DOHH2 (cell line): ENCODE data around the gene GALNT2.

Experiments used
- H3F3A ChIP-seq: fragments of 200-600 bp; sonication (generic), shearing (Covaris generic); 2 replicates; pipeline ENCODE4 v1.6.0; 2016; ENCODE audit warnings: antibody characterized with exemption, mild to moderate bottlenecking; ENCODE audit not compliant: control insufficient read depth, insufficient read depth
- H3K27ac ChIP-seq: fragments of 200-600 bp; sonication (generic); 2 replicates; pipeline ENCODE4 v1.5.1; 2014; ENCODE audit warnings: low read depth, mild to moderate bottlenecking, low read length, moderate library complexity
- H3K27me3 ChIP-seq: fragments of 200-600 bp; sonication (generic); 2 replicates; pipeline ENCODE4 v1.6.1; 2014; ENCODE audit warnings: mild to moderate bottlenecking, low read length, mixed read lengths; ENCODE audit not compliant: control insufficient read depth
- H3K36me3 ChIP-seq: fragments of 200-600 bp; sonication (generic); 2 replicates; pipeline ENCODE4 v1.6.1; 2014; ENCODE audit warnings: mild to moderate bottlenecking, low read length, moderate library complexity, mixed read lengths; ENCODE audit not compliant: control insufficient read depth
- H3K4me1 ChIP-seq: fragments of 200-600 bp; sonication (generic); 2 replicates; pipeline ENCODE4 v1.6.1; 2014; ENCODE audit warnings: mild to moderate bottlenecking, low read length, mixed read lengths; ENCODE audit not compliant: control insufficient read depth
- H3K4me2 ChIP-seq: fragments of 200-600 bp; sonication (generic); 2 replicates; pipeline ENCODE4 v1.6.0; 2014; ENCODE audit warnings: mild to moderate bottlenecking, low read length, moderate library complexity
- H3K4me3 ChIP-seq: fragments of 200-600 bp; sonication (generic); 2 replicates; pipeline ENCODE4 v1.5.1; 2014; ENCODE audit warnings: mild to moderate bottlenecking, low read length, mixed read lengths
- H3K79me2 ChIP-seq: fragments of 200-600 bp; sonication (generic); 2 replicates; pipeline ENCODE4 v1.6.1; 2014; ENCODE audit warnings: mild to moderate bottlenecking, low read length, mixed read lengths; ENCODE audit not compliant: control insufficient read depth
- H3K9me2 ChIP-seq: fragments of 200-600 bp; sonication (generic); replicated peaks from 2 replicates; pipeline ENCODE4 v1.6.1; 2014; ENCODE audit warnings: mild to moderate bottlenecking, low read length, mixed read lengths; ENCODE audit not compliant: control insufficient read depth
- H3K9me3 ChIP-seq: fragments of 200-600 bp; sonication (generic); 2 replicates; pipeline ENCODE4 v1.6.1; 2014; ENCODE audit warnings: antibody characterized with exemption, low read length, mixed read lengths; ENCODE audit not compliant: control insufficient read depth, insufficient read depth
- H4K20me1 ChIP-seq: fragments of 200-600 bp; sonication (generic); 2 replicates; pipeline ENCODE4 v1.6.0; 2014; ENCODE audit warnings: low read depth, mild to moderate bottlenecking, antibody characterized with exemption, low read length, moderate library complexity; ENCODE audit not compliant: control insufficient read depth, insufficient read depth
- EZH2phosphoT487 ChIP-seq: fragments of 200-600 bp; sonication (generic); IDR thresholded peaks from 2 replicates; pipeline ENCODE4 v1.6.1; 2017; ENCODE audit warnings: borderline replicate concordance, mild to moderate bottlenecking, antibody characterized with exemption, low read length, moderate library complexity, mixed read lengths
- TF ChIP-seq, protein P1 (sequence below): fragments of 200-600 bp; sonication (generic); IDR thresholded peaks from one replicate; pipeline ENCODE4 v1.5.1; 2014; ENCODE audit warnings: antibody characterized with exemption, mild to moderate bottlenecking, low read depth, low read length; ENCODE audit not compliant: poor library complexity, severe bottlenecking

The GALNT2 gene

DNA sequence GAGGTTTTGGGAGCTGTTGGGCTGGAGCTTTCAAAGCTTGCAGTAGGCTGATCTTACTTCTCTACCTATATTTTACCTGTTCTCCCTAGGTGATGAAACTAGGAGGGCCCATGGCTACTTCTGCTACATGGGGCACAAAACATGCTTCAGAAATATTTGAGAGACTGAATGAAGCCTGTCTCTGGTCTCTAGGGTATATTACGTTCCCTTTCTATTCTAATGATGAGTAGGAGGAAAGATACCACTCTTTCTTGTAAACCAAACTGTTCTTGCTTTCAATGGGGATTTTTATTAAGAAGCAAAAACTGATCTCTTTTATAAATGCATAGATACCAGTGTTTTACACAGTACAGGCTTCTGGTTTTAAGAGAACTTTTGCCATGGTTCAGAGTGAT is 103.1 kb downstream of the GALNT2 start:
- Histone ChIP-seq H3K9me2 (no peaks in the 10 kb centered on the region), H3F3A (no peaks in the 10 kb centered on the region), H3K4me2 (no peak overlapping the region), H3K79me2 (peaks cover 51% of the 10 kb centered on the region), H3K27me3 (no peaks in the 10 kb centered on the region), H3K36me3 (no peaks in the 10 kb centered on the region), H3K9me3 (no peaks in the 10 kb centered on the region; the same call in 1 of the 2 replicates), H3K4me3 (no peak overlapping the region), H3K27ac (no peak overlapping the region), H3K4me1 (peaks cover 40% of the 10 kb centered on the region), H4K20me1 (no peaks in the 10 kb centered on the region)
- TF ChIP-seq, protein P1, sequence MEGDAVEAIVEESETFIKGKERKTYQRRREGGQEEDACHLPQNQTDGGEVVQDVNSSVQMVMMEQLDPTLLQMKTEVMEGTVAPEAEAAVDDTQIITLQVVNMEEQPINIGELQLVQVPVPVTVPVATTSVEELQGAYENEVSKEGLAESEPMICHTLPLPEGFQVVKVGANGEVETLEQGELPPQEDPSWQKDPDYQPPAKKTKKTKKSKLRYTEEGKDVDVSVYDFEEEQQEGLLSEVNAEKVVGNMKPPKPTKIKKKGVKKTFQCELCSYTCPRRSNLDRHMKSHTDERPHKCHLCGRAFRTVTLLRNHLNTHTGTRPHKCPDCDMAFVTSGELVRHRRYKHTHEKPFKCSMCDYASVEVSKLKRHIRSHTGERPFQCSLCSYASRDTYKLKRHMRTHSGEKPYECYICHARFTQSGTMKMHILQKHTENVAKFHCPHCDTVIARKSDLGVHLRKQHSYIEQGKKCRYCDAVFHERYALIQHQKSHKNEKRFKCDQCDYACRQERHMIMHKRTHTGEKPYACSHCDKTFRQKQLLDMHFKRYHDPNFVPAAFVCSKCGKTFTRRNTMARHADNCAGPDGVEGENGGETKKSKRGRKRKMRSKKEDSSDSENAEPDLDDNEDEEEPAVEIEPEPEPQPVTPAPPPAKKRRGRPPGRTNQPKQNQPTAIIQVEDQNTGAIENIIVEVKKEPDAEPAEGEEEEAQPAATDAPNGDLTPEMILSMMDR, result no peak
- TF ChIP-seq EZH2phosphoT487, result no peak

DNA sequence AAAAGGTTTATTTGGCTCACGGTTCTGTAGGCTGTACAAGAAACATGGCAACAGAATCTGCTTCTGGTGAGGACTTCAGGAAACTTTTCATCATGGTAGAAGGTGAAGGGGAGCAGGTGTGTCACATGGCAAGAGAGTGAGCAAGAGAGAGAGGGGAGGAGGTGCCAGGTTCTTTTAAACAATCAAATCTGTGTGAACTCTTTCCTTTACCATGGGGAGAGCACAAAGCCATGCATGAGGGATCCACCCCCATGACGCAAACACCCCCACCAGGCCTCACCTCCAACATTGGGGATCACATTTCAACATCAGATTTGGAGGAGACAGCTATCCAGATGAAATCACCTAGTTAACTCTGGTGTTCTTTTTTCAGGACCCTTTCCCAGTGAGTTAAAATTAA is 103.6 kb downstream of the GALNT2 start:
- Histone ChIP-seq H3K4me2 (no peak overlapping the region), H3K4me1 (peaks cover 42% of the 10 kb centered on the region), H3K4me3 (no peak overlapping the region), H3K9me3 (no peaks in the 10 kb centered on the region; the same call in 1 of the 2 replicates), H3K36me3 (no peaks in the 10 kb centered on the region), H3K9me2 (no peaks in the 10 kb centered on the region), H4K20me1 (no peaks in the 10 kb centered on the region), H3K79me2 (peaks cover 50% of the 10 kb centered on the region), H3F3A (no peaks in the 10 kb centered on the region), H3K27me3 (no peaks in the 10 kb centered on the region), H3K27ac (no peak overlapping the region)
- TF ChIP-seq, protein P1, result no peak
- TF ChIP-seq EZH2phosphoT487, result no peak

DNA sequence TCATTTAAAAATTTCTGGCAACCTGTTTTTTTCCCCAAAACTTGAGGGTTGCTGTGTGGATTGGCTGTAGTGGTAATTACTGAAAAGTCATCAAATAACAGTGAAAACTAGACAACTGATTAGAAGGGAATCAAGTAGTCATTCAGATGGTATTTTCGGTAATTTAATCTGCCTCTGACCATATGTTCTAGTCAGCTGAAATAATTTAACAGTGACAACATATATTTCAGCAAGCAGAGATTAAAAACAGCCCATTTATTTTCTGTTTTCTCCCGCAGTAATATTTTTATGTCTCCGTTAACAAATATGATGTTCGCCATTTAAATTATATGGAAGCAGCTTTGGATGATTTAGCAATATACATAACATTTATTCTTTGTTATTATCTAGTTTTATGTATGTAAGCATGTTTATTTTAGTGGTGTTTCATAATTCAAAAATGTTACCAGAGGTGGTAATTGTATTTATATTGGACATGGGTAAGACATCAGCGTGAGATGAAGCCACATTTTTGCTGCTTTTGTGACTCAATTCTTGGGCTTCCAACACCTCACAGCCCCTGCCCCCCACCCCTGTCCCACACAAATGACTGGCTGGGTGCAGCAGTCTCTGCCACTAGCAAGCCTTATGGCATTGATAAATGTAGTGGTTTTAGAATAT is 104.4 kb downstream of the GALNT2 start:
- Histone ChIP-seq H3K9me3 (no peaks in the 10 kb centered on the region; the same call in 1 of the 2 replicates), H3K27ac (no peak overlapping the region), H3K79me2 (peaks cover 45% of the 10 kb centered on the region), H3K4me1 (peaks cover 41% of the 10 kb centered on the region), H4K20me1 (no peaks in the 10 kb centered on the region), H3K27me3 (no peaks in the 10 kb centered on the region), H3K9me2 (no peaks in the 10 kb centered on the region), H3K4me2 (no peak overlapping the region), H3K36me3 (no peaks in the 10 kb centered on the region), H3K4me3 (no peak overlapping the region), H3F3A (no peaks in the 10 kb centered on the region)
- no peak for TF ChIP-seq EZH2phosphoT487
- TF ChIP-seq, protein P1, result no peak
